Measurements from ENCODE around the gene CUTA. TPM values are rescaled to one million over a fixed set of nuclear protein-coding genes. Genes with fewer than 3 reads are reported as not detected.

The CUTA gene
- total RNA-seq, 1 experiment from 2014 or later: 257 TPM

DNA sequence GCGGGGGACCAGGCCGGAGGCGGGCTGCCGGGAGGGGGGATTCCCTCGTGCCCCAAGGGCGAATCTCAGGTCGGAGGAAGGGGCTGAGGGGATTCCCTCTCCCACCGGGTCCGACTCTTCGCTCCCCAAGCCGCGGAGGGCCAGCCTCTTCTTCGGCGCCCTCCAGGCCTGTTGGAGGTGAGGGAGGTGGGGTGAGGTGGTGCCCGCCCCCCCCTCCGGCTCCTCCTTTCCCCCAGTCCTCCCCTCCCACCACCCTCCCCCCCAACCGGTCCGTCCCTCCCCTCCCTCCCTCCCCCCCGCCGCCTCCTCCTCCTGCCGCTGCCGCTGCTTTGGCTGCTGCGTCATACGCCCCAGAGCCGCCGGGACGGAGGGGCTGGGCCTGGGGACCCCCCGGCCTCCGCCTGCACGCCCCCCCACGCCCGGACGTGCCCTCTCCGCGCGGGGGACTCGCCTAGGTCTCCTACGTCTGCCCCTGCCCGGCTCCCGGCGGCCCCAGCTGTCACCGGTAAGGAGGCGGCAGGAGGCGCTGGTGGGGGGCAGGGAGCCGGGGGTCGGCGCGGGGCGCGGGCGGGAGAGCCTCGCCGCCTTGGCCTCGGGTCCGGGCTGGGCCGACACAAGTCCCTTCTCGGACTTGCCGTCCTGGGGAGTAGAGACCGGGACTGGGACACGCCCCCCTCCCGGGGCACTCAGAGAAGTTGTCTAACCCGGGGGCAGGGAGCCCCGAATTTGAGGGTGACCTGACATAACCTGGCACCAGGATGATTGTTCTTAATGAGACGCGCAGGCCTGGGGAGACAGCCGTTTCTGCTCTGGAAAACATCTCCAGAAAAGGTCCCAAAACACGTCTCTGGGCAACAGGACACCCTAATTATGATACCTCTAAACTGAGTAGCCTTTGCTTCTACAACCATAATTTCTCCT is 6.9 kb downstream of the CUTA start, which contains the start of gene PHF1:
Gene PHF1, plus strand, starts transcription at position 304 of the 921 bp plus-strand sequence. CDS start 1,250 bp downstream, outside the sequence.
- DNase-seq: no peak
- no peak within 1 kb of the TSS for H3K23ac ChIP-seq (ENCODE audit: insufficient read length, low read depth, low read length)

More for the DNA sequence above, 6.9 kb downstream of the CUTA start, which contains the start of gene PHF1:
- Mint-ChIP-seq H3K36me3 (ENCODE audit: insufficient read depth in 1 of 3, low read depth in 3 of 3) (peaks cover 32 to 67% (median 64%) of the 10 kb centered on the region in 3 experiments), H3K4me1 (peaks cover 25 to 38% of the 10 kb centered on the region in 2 experiments), H3K27ac (peak within 1 kb of the TSS; percentile 95 to 99 (median 96)), H3K27me3 (ENCODE audit: low read depth) (peaks cover 1% of the 10 kb centered on the region), H3K9me3 (no peaks in the 10 kb centered on the region), H3K4me3 (peak within 1 kb of the TSS; percentile 76 to 86)
- Histone ChIP-seq H2BK20ac (ENCODE audit: low read depth, low read length, poor library complexity, severe bottlenecking) (no peak within 1 kb of the TSS), H3K79me1 (ENCODE audit: insufficient read depth, low read depth, low read length, poor library complexity, severe bottlenecking) (no peaks in the 10 kb centered on the region), H2BK120ac (ENCODE audit: low read depth, low read length, poor library complexity, severe bottlenecking) (no peak within 1 kb of the TSS), H3K14ac (ENCODE audit: insufficient read depth, low read length) (peak within 1 kb of the TSS; percentile 88), H3K56ac (ENCODE audit: insufficient read length, low read depth, low read length) (no peak within 1 kb of the TSS), H2BK5ac (ENCODE audit: insufficient read length, low read length) (no peak within 1 kb of the TSS), H2AK5ac (ENCODE audit: insufficient read length, low read length) (no peak within 1 kb of the TSS), H3K27ac (ENCODE audit: insufficient read length, low read depth, low read length) (peak within 1 kb of the TSS; percentile 43), H2BK12ac (ENCODE audit: insufficient read length, low read depth, low read length) (no peak within 1 kb of the TSS), H3K4ac (ENCODE audit: low read depth, low read length) (no peak within 1 kb of the TSS), H2AFZ (ENCODE audit: low read length) (no peak within 1 kb of the TSS), H3K27me3 (ENCODE audit: insufficient read depth, low read length) (no peaks in the 10 kb centered on the region), H3K79me2 (ENCODE audit: insufficient read depth, low read length) (no peaks in the 10 kb centered on the region; the same call in 1 of the 2 replicates), H3K9me3 (ENCODE audit: control insufficient read depth, low read depth, low read length) (no peaks in the 10 kb centered on the region), H3T11ph (ENCODE audit: low read length) (no peak within 1 kb of the TSS), H4K8ac (replicated peaks; ENCODE audit: insufficient read length, low read depth, low read length) (no peak within 1 kb of the TSS), H4K5ac (ENCODE audit: insufficient read length, low read depth, low read length) (no peak within 1 kb of the TSS), H4K91ac (ENCODE audit: insufficient read length, low read depth, low read length) (no peak within 1 kb of the TSS), H4K20me1 (ENCODE audit: control insufficient read depth, insufficient read depth, insufficient read length) (no peaks in the 10 kb centered on the region), H2BK15ac (ENCODE audit: low read depth, low read length) (no peak within 1 kb of the TSS), H3K9ac (ENCODE audit: extremely low read depth, insufficient read length, low read length) (no peak within 1 kb of the TSS), H3K18ac (ENCODE audit: insufficient read length, low read depth, low read length) (peak within 1 kb of the TSS; percentile 88), H3K4me2 (ENCODE audit: insufficient read depth, insufficient read length, low read length) (peak within 1 kb of the TSS; percentile 74), H3K23me2 (ENCODE audit: insufficient read length, low read depth, low read length, poor library complexity, severe bottlenecking) (peaks cover 10% of the 10 kb centered on the region), H3K4me1 (ENCODE audit: insufficient read depth, low read length) (no peaks in the 10 kb centered on the region)
- WGBS (ENCODE audit: extremely low coverage, insufficient read length, low lambda C conversion rate): no CpG with 5 or more reads among the region's 67 CpGs
- TF ChIP-seq, protein P1, sequence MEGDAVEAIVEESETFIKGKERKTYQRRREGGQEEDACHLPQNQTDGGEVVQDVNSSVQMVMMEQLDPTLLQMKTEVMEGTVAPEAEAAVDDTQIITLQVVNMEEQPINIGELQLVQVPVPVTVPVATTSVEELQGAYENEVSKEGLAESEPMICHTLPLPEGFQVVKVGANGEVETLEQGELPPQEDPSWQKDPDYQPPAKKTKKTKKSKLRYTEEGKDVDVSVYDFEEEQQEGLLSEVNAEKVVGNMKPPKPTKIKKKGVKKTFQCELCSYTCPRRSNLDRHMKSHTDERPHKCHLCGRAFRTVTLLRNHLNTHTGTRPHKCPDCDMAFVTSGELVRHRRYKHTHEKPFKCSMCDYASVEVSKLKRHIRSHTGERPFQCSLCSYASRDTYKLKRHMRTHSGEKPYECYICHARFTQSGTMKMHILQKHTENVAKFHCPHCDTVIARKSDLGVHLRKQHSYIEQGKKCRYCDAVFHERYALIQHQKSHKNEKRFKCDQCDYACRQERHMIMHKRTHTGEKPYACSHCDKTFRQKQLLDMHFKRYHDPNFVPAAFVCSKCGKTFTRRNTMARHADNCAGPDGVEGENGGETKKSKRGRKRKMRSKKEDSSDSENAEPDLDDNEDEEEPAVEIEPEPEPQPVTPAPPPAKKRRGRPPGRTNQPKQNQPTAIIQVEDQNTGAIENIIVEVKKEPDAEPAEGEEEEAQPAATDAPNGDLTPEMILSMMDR (conservative IDR thresholded peaks at IDR 0.05): peak; percentile 15; the same call in 1 of the 3 replicates

All from H9 (cell line).